ENCODE measurements around the gene KCNA3.

DNA sequence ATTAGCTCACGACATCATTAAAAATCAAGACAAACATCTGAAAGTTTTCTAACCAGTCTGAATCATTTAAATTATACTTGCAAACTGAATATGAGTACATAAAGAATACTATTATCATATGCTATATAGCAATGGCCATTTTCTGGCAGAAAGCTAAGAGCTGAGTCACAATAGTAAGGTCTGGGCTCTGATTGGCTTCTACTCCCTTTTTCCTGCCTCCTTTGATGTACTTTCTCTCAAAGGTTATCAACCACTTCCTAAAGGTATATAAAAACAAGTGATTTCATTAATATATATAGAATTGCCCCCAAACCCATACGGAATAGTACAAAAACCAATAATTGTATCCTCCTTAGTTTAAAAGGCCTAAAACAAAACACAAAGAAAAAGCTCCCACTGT, 7.0 kb downstream of the KCNA3 start:
- no peak for TF ChIP-seq POLR2AphosphoS5 (IDR thresholded peaks at IDR 0.05; ENCODE audit: low read depth, low read length)
- TF ChIP-seq SIN3A (IDR thresholded peaks at IDR 0.05; ENCODE audit: borderline replicate concordance, insufficient read depth, low read length) = no peak
- no peak for TF ChIP-seq TAF1 (IDR thresholded peaks at IDR 0.05; ENCODE audit: borderline replicate concordance, insufficient read depth, low read length)
- no peak for TF ChIP-seq REST (IDR thresholded peaks at IDR 0.05; ENCODE audit: insufficient read depth in 1 of 2, low read depth in 2 of 2, low read length in 2 of 2)

All from PFSK-1 (cell line).